KMS-11 (cell line): Measurements from ENCODE around the gene ADAM15.

Source experiments
- H2AFZ ChIP-seq: fragments of 200-600 bp; sonication (generic); 2 replicates; pipeline ENCODE4 v1.6.1; 2016; ENCODE audit warnings: antibody characterized with exemption, mixed run types, low read depth
- H3K27ac ChIP-seq: fragments of 200-600 bp; sonication (generic); 2 replicates; pipeline ENCODE4 v1.6.1; 2016; ENCODE audit warnings: mild to moderate bottlenecking, mixed run types
- H3K27me3 ChIP-seq: fragments of 200-600 bp; sonication (generic); 2 replicates; pipeline ENCODE4 v1.6.1; 2017; ENCODE audit warnings: mild to moderate bottlenecking, low read depth, mixed run types, moderate library complexity; ENCODE audit not compliant: insufficient read depth
- H3K36me3 ChIP-seq: fragments of 200-600 bp; sonication (generic); 2 replicates; pipeline ENCODE4 v1.6.1; 2017; ENCODE audit warnings: mild to moderate bottlenecking, mixed run types; ENCODE audit not compliant: insufficient read depth
- H3K4me1 ChIP-seq: fragments of 200-600 bp; sonication (generic); 2 replicates; pipeline ENCODE4 v1.6.1; 2016; ENCODE audit warnings: mild to moderate bottlenecking, low read depth, mixed run types; ENCODE audit not compliant: poor library complexity, severe bottlenecking
- H3K4me2 ChIP-seq: fragments of 200-600 bp; sonication (generic); 2 replicates; pipeline ENCODE4 v1.7.0; 2016; ENCODE audit warnings: mild to moderate bottlenecking, mixed run types
- H3K4me3 ChIP-seq: fragments of 200-600 bp; sonication (generic); IDR thresholded peaks from 2 replicates; pipeline ENCODE4 v1.6.1; 2017; ENCODE audit warnings: low read depth, low read length, mixed read lengths; ENCODE audit not compliant: insufficient read depth
- H3K79me2 ChIP-seq: fragments of 200-600 bp; sonication (generic); 2 replicates; pipeline ENCODE4 v1.6.1; 2016; ENCODE audit warnings: low read depth, mixed run types; ENCODE audit not compliant: insufficient read depth
- H3K9ac ChIP-seq: fragments of 200-600 bp; sonication (generic); 2 replicates; pipeline ENCODE4 v1.6.1; 2016; ENCODE audit warnings: mild to moderate bottlenecking, mixed run types
- H4K20me1 ChIP-seq: fragments of 200-600 bp; sonication (generic); 2 replicates; pipeline ENCODE4 v1.6.1; 2016; ENCODE audit warnings: mild to moderate bottlenecking, mixed run types; ENCODE audit not compliant: insufficient read depth
- CTCF ChIP-seq: fragments of 200-600 bp; sonication (generic); conservative IDR thresholded peaks from 2 replicates; pipeline ENCODE4 v1.6.1; 2017; ENCODE audit warnings: low read depth, mild to moderate bottlenecking, antibody characterized with exemption, low read length, moderate library complexity, mixed read lengths

ADAM15 gene

DNA sequence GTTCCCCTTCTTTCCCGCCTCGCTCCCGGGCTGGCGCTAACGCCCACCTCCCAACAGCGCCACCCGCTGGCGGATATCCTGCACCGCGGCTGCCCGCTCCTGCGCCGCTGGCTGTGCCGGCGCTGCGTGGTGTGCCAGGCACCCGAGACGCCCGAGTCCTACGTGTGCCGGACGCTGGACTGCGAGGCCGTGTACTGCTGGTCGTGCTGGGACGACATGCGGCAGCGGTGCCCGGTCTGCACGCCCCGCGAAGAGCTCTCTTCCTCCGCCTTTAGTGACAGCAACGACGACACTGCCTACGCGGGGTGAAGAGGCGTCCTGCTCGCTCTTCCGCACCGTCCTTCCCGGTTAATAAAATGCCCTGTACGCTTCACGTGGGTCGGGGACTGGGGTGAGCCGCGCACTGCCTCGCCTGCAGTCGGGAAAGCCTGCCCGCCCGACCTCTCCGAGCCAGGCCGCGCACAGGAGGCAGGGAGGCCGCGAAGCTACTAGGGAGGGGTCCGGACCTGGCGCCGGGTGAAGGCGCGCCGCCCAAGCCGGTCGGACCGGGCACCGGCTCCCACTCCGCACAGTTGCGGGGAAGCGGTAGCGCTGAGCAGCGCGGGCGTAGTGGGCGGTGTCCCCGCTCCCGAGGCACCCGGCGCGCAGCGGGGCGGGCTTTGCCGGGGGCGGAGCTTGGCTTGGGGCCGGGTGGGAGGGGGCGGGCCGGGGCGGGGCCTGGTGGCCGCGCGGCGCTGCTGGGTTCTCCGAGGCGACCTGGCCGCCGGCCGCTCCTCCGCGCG is at the start of gene ADAM15:
Gene ADAM15, plus strand, starts transcription at position 757 of the 782 bp plus-strand sequence. CDS start 71 bp downstream, outside the sequence.
- H2AFZ ChIP-seq: peak within 1 kb of the TSS; percentile 90
- no peaks in the 10 kb centered on the region for H4K20me1 ChIP-seq
- TF ChIP-seq CTCF: peak; percentile 100
- peaks cover 43% of the 10 kb centered on the region for H3K4me1 ChIP-seq
- no peaks in the 10 kb centered on the region; the same call in 1 of the 2 replicates for H3K36me3 ChIP-seq
- peak within 1 kb of the TSS; percentile 59 for H3K9ac ChIP-seq
- peaks cover 13% of the 10 kb centered on the region; the same call in 1 of the 2 replicates for H3K79me2 ChIP-seq
- peak within 1 kb of the TSS; percentile 98 for H3K4me3 ChIP-seq
- peak within 1 kb of the TSS; percentile 77 for H3K27ac ChIP-seq
- H3K27me3 ChIP-seq: no peaks in the 10 kb centered on the region
- peak within 1 kb of the TSS; percentile 92 for H3K4me2 ChIP-seq

DNA sequence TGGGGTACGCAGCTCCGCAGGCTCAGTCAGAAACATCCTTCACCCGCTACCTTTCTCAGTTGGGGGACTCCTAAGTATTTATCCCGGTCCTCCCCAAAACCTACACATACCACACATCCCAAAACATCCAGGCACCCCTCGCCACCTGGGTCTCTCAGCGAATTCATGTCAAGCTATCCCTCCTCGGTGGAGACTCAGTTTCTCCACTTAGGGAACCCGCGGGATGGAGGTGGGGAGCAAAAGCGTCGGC is 49.8 kb upstream of the ADAM15 start:
- Histone ChIP-seq H4K20me1 (no peaks in the 10 kb centered on the region), H3K36me3 (no peaks in the 10 kb centered on the region), H3K27ac (peak overlapping the region; percentile 91), H3K79me2 (peaks cover 37% of the 10 kb centered on the region), H3K4me2 (peak overlapping the region; percentile 41), H3K4me3 (peak overlapping the region; percentile 99), H3K27me3 (no peaks in the 10 kb centered on the region), H3K9ac (peak overlapping the region; percentile 84), H3K4me1 (peaks cover 51% of the 10 kb centered on the region), H2AFZ (peak overlapping the region; percentile 62)
- no peak for TF ChIP-seq CTCF

DNA sequence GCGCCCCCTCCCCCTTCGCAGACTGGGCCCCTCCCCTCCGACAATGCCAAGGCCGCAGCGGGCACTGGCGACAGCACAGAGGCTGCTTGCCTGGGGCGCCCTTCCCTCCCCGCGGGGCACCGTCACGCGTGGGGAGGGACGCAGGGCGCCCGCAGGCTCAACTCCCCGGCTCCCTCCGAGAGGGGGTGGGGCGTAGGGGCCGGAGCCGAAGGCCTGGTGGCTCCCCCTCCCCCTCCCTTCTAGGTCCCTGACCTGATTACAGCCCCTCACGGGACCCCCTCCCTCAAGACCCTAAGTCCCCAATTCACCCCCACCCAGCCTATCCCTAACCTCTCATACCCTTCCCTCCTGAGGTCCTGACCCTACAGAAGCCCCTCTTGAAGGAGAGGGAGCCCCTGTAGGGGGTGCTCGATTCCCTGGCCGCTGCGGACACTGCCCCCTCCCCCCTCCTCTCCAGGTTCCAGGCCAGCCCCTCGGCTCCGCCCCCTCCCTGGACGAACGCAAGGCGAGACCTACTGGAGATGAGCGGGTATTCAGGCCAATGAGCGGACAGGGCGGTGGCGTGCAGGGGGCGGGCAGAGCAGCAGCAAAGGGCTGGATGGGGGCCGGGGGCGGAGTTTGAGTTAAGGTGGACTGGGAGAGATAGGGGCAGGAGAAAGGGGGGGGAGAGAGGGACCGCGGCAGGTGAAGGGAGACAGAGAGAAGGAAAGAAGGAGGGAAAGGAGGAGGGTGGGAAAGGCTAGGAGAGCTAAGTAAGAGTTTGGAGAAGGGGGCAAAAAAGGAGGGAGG is 49.2 kb upstream of the ADAM15 start:
- Histone ChIP-seq H3K4me1 (peaks cover 56% of the 10 kb centered on the region), H2AFZ (peak overlapping the region; percentile 62; the same call in 1 of the 2 replicates), H3K36me3 (no peaks in the 10 kb centered on the region), H4K20me1 (no peaks in the 10 kb centered on the region), H3K27me3 (no peaks in the 10 kb centered on the region), H3K27ac (peak overlapping the region; percentile 91), H3K79me2 (peaks cover 42% of the 10 kb centered on the region), H3K4me2 (peak overlapping the region; percentile 41), H3K9ac (peak overlapping the region; percentile 84), H3K4me3 (peak overlapping the region; percentile 99)
- peak; percentile 61 for TF ChIP-seq CTCF

DNA sequence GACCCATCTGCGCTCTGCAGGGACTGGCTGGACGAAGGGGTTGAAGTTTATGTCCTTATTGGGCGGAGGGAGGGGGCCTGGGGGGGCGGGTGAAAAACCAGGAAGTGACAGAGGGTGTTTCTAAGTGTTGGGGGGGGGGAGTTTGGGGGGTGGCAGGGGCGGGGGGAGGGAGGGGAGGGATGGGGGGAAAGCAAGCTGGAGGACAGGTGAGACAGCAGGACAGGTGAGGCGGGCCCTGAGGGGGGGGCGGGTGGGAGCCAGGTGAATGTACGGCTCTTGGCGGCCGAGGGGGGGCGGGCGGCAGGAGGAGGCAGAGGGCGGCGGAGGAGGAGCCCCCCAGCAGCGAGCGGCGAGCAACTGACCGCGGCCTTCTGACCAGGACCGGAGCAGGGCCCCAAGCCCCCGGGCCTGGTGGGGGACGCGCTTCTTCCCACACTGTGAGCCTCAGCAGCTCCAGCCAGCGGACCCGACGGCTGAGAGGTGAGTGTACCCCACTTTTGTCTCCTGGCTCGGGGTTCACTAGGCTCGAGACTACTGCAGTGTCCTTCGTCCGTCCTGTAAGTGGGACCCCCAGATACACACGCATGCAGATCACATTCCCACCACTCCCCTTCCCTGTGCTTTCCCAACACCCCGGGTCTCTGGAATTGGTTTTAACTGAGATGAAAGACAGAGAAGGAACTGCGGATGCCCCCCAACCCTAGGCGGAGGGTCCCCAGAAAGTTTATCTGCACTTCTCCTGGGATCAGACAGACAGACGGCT is 48.5 kb upstream of the ADAM15 start, which contains the start of gene ZBTB7B:
Gene ZBTB7B, plus strand, starts transcription at position 339 of the 763 bp plus-strand sequence. CDS start 11,859 bp downstream, outside the sequence.
- peak within 1 kb of the TSS; percentile 68 for H2AFZ ChIP-seq

More for the DNA sequence above, 48.5 kb upstream of the ADAM15 start, which contains the start of gene ZBTB7B:
- Histone ChIP-seq H3K27me3 (no peaks in the 10 kb centered on the region), H3K4me1 (peaks cover 54% of the 10 kb centered on the region), H3K4me2 (peak within 1 kb of the TSS; percentile 89), H3K27ac (peak within 1 kb of the TSS; percentile 91), H4K20me1 (no peaks in the 10 kb centered on the region), H3K36me3 (no peaks in the 10 kb centered on the region), H3K4me3 (peak within 1 kb of the TSS; percentile 100), H3K9ac (peak within 1 kb of the TSS; percentile 85), H3K79me2 (peaks cover 50% of the 10 kb centered on the region)
- no peak for TF ChIP-seq CTCF
